ES-I3 (cell line): Measurements from ENCODE around the gene PUS3.
"Not testable (repeated sequence)": the region's sequence is repeated elsewhere in the genome, so short reads cannot be mapped to it uniquely, and the experiment has no call there.

Experiments used
- H3K36me3 ChIP-seq: 2 replicates; pipeline ENCODE4 v1.6.1; 2013; ENCODE audit warnings: mild to moderate bottlenecking, low read length, control low read depth, moderate library complexity; ENCODE audit not compliant: insufficient read depth
- H3K4me1 ChIP-seq: 2 replicates; pipeline ENCODE4 v1.6.1; 2013; ENCODE audit warnings: mild to moderate bottlenecking, control low read depth, low read length; ENCODE audit not compliant: insufficient read depth
- H3K9ac ChIP-seq: 2 replicates; pipeline ENCODE4 v1.6.1; 2013; ENCODE audit warnings: low read depth, mild to moderate bottlenecking, low read length, moderate library complexity
- H3K9me3 ChIP-seq: 2 replicates; pipeline ENCODE4 v1.6.1; 2013; ENCODE audit warnings: mild to moderate bottlenecking, low read length, moderate library complexity; ENCODE audit not compliant: control insufficient read depth, insufficient read depth

The PUS3 gene

DNA sequence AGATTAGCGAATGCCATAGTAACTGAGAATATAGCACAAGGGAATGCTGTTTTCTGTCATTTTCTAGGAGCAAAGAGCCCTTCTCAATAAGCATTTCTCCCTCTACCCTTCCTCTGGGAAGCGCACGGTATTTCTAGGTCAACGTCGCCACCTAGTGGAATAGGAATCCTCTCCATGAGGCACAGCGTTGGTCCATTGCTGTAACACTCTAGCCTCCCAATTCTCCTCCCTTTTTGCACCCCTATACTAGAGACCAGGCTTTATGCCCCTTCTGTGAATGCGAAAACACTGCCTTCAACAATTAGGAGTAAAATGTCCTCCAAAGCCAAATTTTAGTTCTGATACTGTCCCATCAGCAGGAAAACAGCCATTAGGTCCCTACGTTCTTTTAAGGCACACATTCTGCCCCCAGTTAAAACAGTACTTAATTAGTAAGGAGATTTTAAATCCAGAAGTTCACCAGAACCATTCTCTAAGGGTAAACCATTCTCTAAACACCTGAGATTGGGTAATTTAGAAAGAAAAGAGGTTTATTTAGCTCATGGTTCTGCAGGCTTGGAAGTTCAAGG lies 28.4 kb downstream of the PUS3 start:
- Histone ChIP-seq H3K4me1 (no peaks in the 10 kb centered on the region), H3K36me3 (no peaks in the 10 kb centered on the region), H3K9me3 (no peaks in the 10 kb centered on the region; the same call in 1 of the 2 replicates), H3K9ac (no peak overlapping the region)

GRCh38 chr11:125873881-125874555 lies 29.0 kb downstream of the PUS3 start:
- Histone ChIP-seq H3K4me1 (no peaks in the 10 kb centered on the region), H3K9ac (no peak overlapping the region), H3K36me3 (no peaks in the 10 kb centered on the region), H3K9me3 (no peaks in the 10 kb centered on the region; the same call in 1 of the 2 replicates)

GRCh38 chr11:125872138-125872491 lies 30.9 kb downstream of the PUS3 start:
- Histone ChIP-seq H3K36me3 (no peaks in the 10 kb centered on the region), H3K9ac (no peak overlapping the region), H3K9me3 (no peaks in the 10 kb centered on the region; the same call in 1 of the 2 replicates), H3K4me1 (no peaks in the 10 kb centered on the region)

- Histone ChIP-seq H3K9ac (no peak overlapping the region), H3K9me3 (no peaks in the 10 kb centered on the region; the same call in 1 of the 2 replicates), H3K4me1 (no peaks in the 10 kb centered on the region), H3K36me3 (no peaks in the 10 kb centered on the region)
Observed at GRCh38 chr11:125871391-125872137, 31.4 kb downstream of the PUS3 start.

GRCh38 chr11:125869521-125869920 lies 33.5 kb downstream of the PUS3 start:
- Histone ChIP-seq H3K9ac (no peak overlapping the region), H3K9me3 (no peaks in the 10 kb centered on the region; the same call in 1 of the 2 replicates), H3K4me1 (no peaks in the 10 kb centered on the region), H3K36me3 (no peaks in the 10 kb centered on the region)

- H3K36me3 ChIP-seq, H3K9ac ChIP-seq, H3K9me3 ChIP-seq, H3K4me1 ChIP-seq: not testable (repeated sequence)
Observed at GRCh38 chr11:125865354-125865753, 37.7 kb downstream of the PUS3 start.

DNA sequence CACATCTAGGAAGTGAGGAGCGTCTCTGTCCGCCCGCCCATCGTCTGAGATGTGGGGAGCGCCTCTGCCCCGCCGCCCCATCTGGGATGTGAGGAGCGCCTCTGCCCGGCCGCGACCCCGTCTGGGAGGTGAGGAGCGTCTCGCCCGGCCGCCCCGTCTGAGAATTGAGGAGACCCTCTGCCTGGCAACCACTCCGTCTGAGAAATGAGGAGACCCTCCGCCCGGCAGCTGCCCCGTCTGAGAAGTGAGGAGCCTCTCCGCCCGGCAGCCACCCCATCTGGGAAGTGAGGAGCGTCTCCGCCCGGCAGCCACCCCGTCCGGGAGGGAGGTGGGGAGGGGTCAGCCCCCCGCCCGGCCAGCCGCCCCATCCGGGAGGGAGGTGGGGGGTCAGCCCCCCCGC lies 40.2 kb downstream of the PUS3 start:
- not testable (repeated sequence) for H3K36me3 ChIP-seq, H3K9ac ChIP-seq

DNA sequence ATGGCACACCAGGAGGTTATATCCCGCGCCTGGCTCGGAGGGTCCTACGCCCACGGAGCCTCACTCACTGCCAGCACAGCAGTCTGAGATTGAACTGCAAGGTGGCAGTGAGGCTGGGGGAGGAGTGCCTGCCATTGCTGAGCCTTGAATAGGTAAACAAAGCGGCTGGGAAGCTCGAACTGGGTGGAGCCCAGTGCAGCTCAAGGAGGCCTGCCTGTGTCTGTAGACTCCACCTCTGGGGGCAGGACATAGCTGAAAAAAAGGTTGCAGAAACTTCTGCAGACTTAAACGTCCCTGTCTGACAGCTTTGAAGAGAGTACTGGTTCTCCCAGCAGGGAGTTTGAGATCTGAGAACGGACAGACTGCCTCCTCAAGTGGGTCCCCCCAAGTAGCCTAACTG lies 45.3 kb downstream of the PUS3 start:
- H3K36me3 ChIP-seq, H3K4me1 ChIP-seq, H3K9ac ChIP-seq, H3K9me3 ChIP-seq: not testable (repeated sequence)

More for the DNA sequence above, 40.2 kb downstream of the PUS3 start:
- not testable (repeated sequence) for H3K4me1 ChIP-seq, H3K9me3 ChIP-seq

GRCh38 chr11:125846188-125846587 lies 56.8 kb downstream of the PUS3 start:
- H3K9me3 ChIP-seq: peaks cover 2% of the 10 kb centered on the region; the same call in 1 of the 2 replicates
- no peaks in the 10 kb centered on the region for H3K36me3 ChIP-seq
- no peak overlapping the region for H3K9ac ChIP-seq
- H3K4me1 ChIP-seq: no peaks in the 10 kb centered on the region; the same call in 1 of the 2 replicates
